ENCODE measurements around the gene LBP.

LBP gene

DNA sequence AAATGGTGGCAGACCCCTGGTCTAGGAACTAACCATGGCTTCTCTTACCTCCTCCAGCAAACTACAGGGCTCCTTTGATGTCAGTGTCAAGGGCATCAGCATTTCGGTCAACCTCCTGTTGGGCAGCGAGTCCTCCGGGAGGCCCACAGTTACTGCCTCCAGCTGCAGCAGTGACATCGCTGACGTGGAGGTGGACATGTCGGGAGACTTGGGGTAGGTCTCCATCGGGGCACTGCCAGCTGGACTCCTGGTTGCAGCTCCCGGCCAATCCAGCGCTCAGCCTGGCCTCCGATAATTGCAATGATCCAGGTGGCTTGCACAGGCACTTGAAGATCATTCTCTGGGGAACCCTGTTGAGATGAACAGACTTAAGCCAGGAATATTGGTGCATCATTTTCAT, 7.9 kb downstream of the LBP start:
- no peak overlapping the region for H3K4me3 ChIP-seq (replicated peaks; ENCODE audit: low read depth, low read length)
- no peak for DNase-seq (ENCODE audit: extremely low read depth, low read depth)
- TF ChIP-seq, protein P1, sequence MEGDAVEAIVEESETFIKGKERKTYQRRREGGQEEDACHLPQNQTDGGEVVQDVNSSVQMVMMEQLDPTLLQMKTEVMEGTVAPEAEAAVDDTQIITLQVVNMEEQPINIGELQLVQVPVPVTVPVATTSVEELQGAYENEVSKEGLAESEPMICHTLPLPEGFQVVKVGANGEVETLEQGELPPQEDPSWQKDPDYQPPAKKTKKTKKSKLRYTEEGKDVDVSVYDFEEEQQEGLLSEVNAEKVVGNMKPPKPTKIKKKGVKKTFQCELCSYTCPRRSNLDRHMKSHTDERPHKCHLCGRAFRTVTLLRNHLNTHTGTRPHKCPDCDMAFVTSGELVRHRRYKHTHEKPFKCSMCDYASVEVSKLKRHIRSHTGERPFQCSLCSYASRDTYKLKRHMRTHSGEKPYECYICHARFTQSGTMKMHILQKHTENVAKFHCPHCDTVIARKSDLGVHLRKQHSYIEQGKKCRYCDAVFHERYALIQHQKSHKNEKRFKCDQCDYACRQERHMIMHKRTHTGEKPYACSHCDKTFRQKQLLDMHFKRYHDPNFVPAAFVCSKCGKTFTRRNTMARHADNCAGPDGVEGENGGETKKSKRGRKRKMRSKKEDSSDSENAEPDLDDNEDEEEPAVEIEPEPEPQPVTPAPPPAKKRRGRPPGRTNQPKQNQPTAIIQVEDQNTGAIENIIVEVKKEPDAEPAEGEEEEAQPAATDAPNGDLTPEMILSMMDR (IDR thresholded peaks at IDR 0.05; ENCODE audit: low read depth, low read length, missing control alignments), result no peak

DNA sequence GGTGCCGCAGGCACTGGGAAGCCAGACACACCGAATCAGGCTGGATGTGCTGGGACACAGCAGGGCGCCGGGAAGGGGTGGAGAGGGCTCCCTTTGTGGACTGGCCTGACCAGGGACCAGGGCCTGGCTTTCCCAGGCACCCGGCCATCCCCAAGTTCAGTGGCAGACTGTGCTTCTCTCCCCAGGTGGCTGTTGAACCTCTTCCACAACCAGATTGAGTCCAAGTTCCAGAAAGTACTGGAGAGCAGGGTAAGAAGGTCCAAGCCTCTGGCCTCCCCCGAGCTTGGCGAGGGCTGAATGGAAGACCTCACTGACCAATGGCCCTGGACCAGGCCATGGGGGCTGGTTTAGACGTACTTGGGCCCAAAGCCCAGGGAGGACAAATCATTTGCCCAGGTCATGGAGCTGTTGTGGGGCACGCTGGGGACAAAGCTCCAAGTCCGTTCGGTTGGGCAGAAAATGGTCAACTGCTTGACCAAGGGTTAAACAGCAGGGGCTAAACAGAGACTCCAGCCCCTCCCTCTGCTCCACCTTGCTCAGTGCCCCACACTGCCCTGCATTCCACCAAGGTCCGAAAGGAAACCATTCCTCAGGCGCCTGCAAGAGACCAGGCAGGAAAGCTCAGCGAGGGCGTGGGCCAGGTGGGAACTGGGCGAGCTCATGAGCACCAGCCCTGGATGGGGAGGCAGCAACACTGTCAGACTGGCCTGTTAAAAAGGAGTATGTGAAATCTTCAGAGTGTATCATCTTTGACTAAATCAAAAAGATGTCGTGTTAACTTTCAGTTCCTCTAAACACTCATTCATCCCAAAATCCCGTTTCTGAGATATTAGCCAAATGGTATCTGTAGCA, 9.1 kb downstream of the LBP start:
- TF ChIP-seq, protein P1 (IDR thresholded peaks at IDR 0.05; ENCODE audit: low read depth, low read length, missing control alignments), result no peak
- DNase-seq (ENCODE audit: extremely low read depth, low read depth), result no peak

DNA sequence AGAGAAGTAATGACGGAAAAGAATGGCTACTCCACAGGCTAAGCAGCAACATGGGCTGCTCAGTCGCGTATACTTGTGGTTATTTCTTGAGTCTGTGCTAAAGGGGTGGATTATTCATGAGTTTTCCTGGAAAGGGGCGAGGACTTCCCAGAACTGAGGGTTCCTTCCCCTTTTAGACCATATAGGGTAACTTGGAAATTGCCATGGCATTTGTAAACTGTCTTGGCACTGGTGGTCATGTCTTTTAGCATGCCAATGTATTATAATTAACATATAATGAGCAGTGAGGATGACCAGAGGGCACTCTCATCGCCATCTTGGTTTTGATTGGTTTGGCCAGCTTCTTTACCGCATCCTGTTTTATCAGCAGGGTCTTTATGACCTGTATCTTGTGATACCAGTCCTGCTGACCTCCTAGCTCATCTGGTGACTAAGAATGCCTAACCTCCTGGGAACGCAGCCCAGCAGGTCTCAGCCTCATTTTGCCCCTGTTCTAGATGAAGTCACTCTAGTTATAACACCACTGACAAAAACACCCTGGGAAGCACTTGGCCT, 11.4 kb downstream of the LBP start:
- DNase-seq (ENCODE audit: extremely low read depth, low read depth), result no peak
- TF ChIP-seq, protein P1 (IDR thresholded peaks at IDR 0.05; ENCODE audit: low read depth, low read length, missing control alignments), result no peak
- H3K4me3 ChIP-seq (replicated peaks; ENCODE audit: low read depth, low read length), result no peak overlapping the region

More for the DNA sequence above, 9.1 kb downstream of the LBP start:
- no peak overlapping the region for H3K4me3 ChIP-seq (replicated peaks; ENCODE audit: low read depth, low read length)

DNA sequence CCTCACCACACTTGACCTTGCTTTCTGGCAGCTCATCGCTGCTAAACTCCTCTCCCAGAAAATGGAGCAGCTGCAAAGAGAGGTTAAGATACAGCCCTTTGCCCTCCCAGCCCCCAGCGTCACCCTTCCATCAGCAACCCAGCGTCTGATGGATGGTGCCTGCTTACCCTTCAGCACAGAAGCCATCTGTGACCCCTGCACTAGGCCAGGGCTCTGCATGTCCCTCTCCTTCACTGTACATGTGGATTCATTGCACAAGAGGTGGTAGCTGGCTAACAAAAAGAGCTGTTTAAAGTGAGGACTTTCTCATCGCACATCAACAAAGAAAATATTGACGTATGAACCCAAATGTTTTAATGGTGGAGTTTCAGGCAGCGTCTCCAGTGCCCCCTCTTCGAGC, 12.3 kb downstream of the LBP start:
- TF ChIP-seq, protein P1 (IDR thresholded peaks at IDR 0.05; ENCODE audit: low read depth, low read length, missing control alignments), result no peak
- no peak for DNase-seq (ENCODE audit: extremely low read depth, low read depth)
- H3K4me3 ChIP-seq (replicated peaks; ENCODE audit: low read depth, low read length), result no peak overlapping the region

DNA sequence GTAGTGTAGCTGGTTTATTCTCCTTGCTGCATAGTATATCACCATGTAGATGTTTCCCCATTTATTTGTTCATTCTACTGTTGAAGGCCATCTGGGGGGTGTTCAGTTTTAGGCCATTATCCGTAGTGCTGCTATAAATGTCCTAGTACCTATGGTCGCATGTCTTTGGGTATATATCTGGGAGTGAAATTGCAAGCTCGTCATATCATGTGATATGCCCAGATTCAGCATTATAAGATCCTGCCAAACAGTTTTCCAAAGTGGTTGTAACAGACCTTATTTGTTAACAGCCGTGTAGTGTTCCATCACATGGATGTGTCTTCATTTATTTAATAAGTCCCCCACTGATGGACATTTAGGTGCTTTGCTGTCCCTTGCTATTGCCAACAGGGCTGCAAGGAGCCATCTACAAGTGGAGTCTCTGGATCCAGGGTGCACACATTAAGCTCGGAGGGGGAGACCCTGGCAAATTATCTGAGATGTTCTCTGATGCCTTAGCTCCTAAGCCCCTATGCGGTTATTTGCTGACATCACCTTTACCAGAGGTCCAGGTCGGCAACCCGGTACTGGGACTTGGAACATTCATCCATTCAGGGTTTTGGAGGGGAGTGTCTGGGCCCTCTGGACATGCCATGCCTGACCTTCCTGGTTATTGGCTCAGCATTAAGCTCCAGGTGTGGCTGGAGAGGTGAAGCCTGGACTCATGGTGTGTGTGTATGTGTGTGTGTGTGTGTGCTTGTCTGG, 16.9 kb downstream of the LBP start:
- DNase-seq (ENCODE audit: extremely low read depth, low read depth), result no peak
- no peak overlapping the region for H3K4me3 ChIP-seq (replicated peaks; ENCODE audit: low read depth, low read length)
- TF ChIP-seq, protein P1 (IDR thresholded peaks at IDR 0.05; ENCODE audit: low read depth, low read length, missing control alignments), result no peak

DNA sequence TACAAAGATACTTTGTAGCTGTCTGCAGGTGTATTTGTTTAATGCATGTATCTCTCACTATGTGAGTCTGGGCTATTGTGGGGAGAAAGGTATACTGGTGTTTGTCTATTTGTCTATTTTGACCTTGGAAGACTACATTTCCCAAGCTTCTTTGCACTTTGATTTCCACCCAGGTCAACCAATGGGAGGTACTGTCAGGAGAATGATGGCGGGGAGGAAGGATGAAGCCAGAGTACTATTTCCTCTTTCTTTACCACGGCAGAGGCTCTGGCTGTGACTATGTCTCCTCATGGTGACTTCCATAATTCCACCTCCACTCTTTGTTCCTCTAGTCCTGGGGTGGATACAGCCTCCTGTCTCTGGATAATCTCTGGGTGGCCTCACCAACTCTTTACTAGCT, 23.1 kb downstream of the LBP start:
- TF ChIP-seq, protein P1 (IDR thresholded peaks at IDR 0.05; ENCODE audit: low read depth, low read length, missing control alignments), result no peak
- H3K4me3 ChIP-seq (replicated peaks; ENCODE audit: low read depth, low read length), result no peak overlapping the region
- DNase-seq (ENCODE audit: extremely low read depth, low read depth), result no peak

Measured in HFF-Myc (cell line).